HG02973 (cell line): ENCODE results near the gene CAMK4.

Experiments
- ATAC-seq: cut with Tn5 transposase; IDR thresholded peaks from one replicate; pipeline ENCODE4 v1.9.1; 2021; ENCODE audit warnings: moderate library complexity; ENCODE audit not compliant: unreplicated experiment

The CAMK4 gene

GRCh38 chr5:111228520-111229220, 4.5 kb downstream of the CAMK4 start:
- ATAC-seq: no peak

GRCh38 chr5:111229221-111229835, 5.1 kb downstream of the CAMK4 start:
- ATAC-seq: peak; percentile 18

GRCh38 chr5:111229871-111230810, 6.0 kb downstream of the CAMK4 start:
- peak; percentile 23 for ATAC-seq

- ATAC-seq: no peak
These were observed 6.9 kb downstream of the CAMK4 start for GRCh38 chr5:111231119-111231518.

- ATAC-seq: no peak
These were observed 8.3 kb downstream of the CAMK4 start for GRCh38 chr5:111232311-111233051.

GRCh38 chr5:111233052-111233374, 8.8 kb downstream of the CAMK4 start:
- no peak for ATAC-seq

- peak; percentile 29 for ATAC-seq
These were observed 9.9 kb downstream of the CAMK4 start for GRCh38 chr5:111234125-111234524.

GRCh38 chr5:111235635-111236034, 11.5 kb downstream of the CAMK4 start:
- no peak for ATAC-seq

GRCh38 chr5:111236348-111236747, 12.2 kb downstream of the CAMK4 start:
- no peak for ATAC-seq

- no peak for ATAC-seq
These were observed 12.8 kb downstream of the CAMK4 start for GRCh38 chr5:111236995-111237394.

- no peak for ATAC-seq
These were observed 13.3 kb downstream of the CAMK4 start for GRCh38 chr5:111237470-111237869.

GRCh38 chr5:111238431-111239225, 14.4 kb downstream of the CAMK4 start:
- no peak for ATAC-seq

GRCh38 chr5:111241696-111242095, 17.5 kb downstream of the CAMK4 start:
- no peak for ATAC-seq

GRCh38 chr5:111242606-111243005, 18.4 kb downstream of the CAMK4 start:
- ATAC-seq: no peak

GRCh38 chr5:111243318-111243717, 19.1 kb downstream of the CAMK4 start:
- ATAC-seq: no peak

- no peak for ATAC-seq
These were observed 21.5 kb downstream of the CAMK4 start for GRCh38 chr5:111245654-111246053.

GRCh38 chr5:111246459-111246858, 22.3 kb downstream of the CAMK4 start:
- no peak for ATAC-seq

GRCh38 chr5:111248571-111248970, 24.4 kb downstream of the CAMK4 start:
- ATAC-seq: no peak

GRCh38 chr5:111251921-111252320, 27.7 kb downstream of the CAMK4 start:
- no peak for ATAC-seq

GRCh38 chr5:111252799-111253545, 28.8 kb downstream of the CAMK4 start:
- peak; percentile 61 for ATAC-seq
